DND-41 (cell line): ENCODE data around the gene GJB4.

ENCODE experiments used
- ATAC-seq: fragments of 200-7000 bp; cut with Tn5 transposase; 3 replicates; pipeline ENCODE4 v1.9.1; 2021; ENCODE audit warnings: low read depth; ENCODE audit not compliant: insufficient read depth
- DNase-seq: peaks from one replicate; pipeline ENCODE4 v3.0.0-alpha.2; 2020
- H2AFZ ChIP-seq: 2 replicates; pipeline ENCODE4 v1.6.0; 2012; ENCODE audit warnings: low read depth, low read length
- H3K27ac ChIP-seq: 2 replicates; pipeline ENCODE4 v1.5.1; 2012; ENCODE audit warnings: low read length, inconsistent platforms
- H3K27me3 ChIP-seq: fragments of 200-600 bp; sonication (generic); 2 replicates; pipeline ENCODE4 v1.6.0; 2012; ENCODE audit warnings: low read length, mild to moderate bottlenecking, inconsistent platforms; ENCODE audit not compliant: insufficient read depth, poor library complexity
- H3K36me3 ChIP-seq: 2 replicates; pipeline ENCODE4 v1.5.1; 2012; ENCODE audit warnings: low read length, inconsistent platforms; ENCODE audit not compliant: insufficient read depth
- H3K4me1 ChIP-seq: 2 replicates; pipeline ENCODE4 v1.5.1; 2012; ENCODE audit warnings: mild to moderate bottlenecking, low read length; ENCODE audit not compliant: insufficient read depth
- H3K4me2 ChIP-seq: 2 replicates; pipeline ENCODE4 v1.6.0; 2012; ENCODE audit warnings: mild to moderate bottlenecking, moderate library complexity, low read length, inconsistent platforms; ENCODE audit not compliant: insufficient read depth
- H3K4me3 ChIP-seq, 2 experiments: fragments of 200-600 bp in 1 of 2; shearing (Covaris generic) in 1 of 2; 2 replicates each; pipeline ENCODE4 v1.5.1; 2012 to 2016; ENCODE audit warnings: inconsistent platforms in 2 of 2, low read length in 2 of 2, mild to moderate bottlenecking in 2 of 2, low read depth in 1 of 2, moderate library complexity in 1 of 2
- H3K79me2 ChIP-seq: 2 replicates; pipeline ENCODE4 v1.6.0; 2012; ENCODE audit warnings: low read length, inconsistent platforms; ENCODE audit not compliant: insufficient read depth
- H3K9ac ChIP-seq: 2 replicates; pipeline ENCODE4 v1.6.0; 2012; ENCODE audit warnings: low read depth, mild to moderate bottlenecking, inconsistent platforms, low read length, moderate library complexity
- H3K9me3 ChIP-seq: 2 replicates; pipeline ENCODE4 v1.5.1; 2012; ENCODE audit warnings: low read length, moderate library complexity, mild to moderate bottlenecking, inconsistent platforms; ENCODE audit not compliant: insufficient read depth, severe bottlenecking
- H4K20me1 ChIP-seq: 2 replicates; pipeline ENCODE4 v1.6.0; 2012; ENCODE audit warnings: low read length; ENCODE audit not compliant: insufficient read depth
- CTCF ChIP-seq: IDR thresholded peaks from 2 replicates; pipeline ENCODE4 v1.5.1; 2012; ENCODE audit warnings: borderline replicate concordance, low read length, moderate library complexity, mild to moderate bottlenecking; ENCODE audit not compliant: poor library complexity, severe bottlenecking; ENCODE audit errors: extremely low read depth
- EZH2 ChIP-seq: IDR thresholded peaks from 3 replicates; pipeline ENCODE4 v1.6.1; 2012; ENCODE audit warnings: borderline replicate concordance, low read depth, mild to moderate bottlenecking, moderate library complexity, low read length, inconsistent platforms; ENCODE audit not compliant: severe bottlenecking

Gene GJB4

GRCh38 chr1:34779526-34779925, 20.0 kb downstream of the GJB4 start:
- ATAC-seq, result no peak

GRCh38 chr1:34779962-34780361, 20.4 kb downstream of the GJB4 start:
- no peaks in the 10 kb centered on the region for H3K36me3 ChIP-seq
- no peak overlapping the region for H3K4me2 ChIP-seq
- no peaks in the 10 kb centered on the region; the same call in 1 of the 2 replicates for H4K20me1 ChIP-seq
- H3K9ac ChIP-seq, result no peak overlapping the region
- H3K9me3 ChIP-seq, result no peaks in the 10 kb centered on the region
- DNase-seq (no peak), ATAC-seq (no peak)
- TF ChIP-seq EZH2, result no peak
- no peaks in the 10 kb centered on the region for H3K4me1 ChIP-seq
- no peaks in the 10 kb centered on the region for H3K79me2 ChIP-seq
- no peak overlapping the region for H3K4me3 ChIP-seq
- H3K27me3 ChIP-seq, result peaks cover 10% of the 10 kb centered on the region
- no peak overlapping the region for H2AFZ ChIP-seq
- H3K27ac ChIP-seq, result no peak overlapping the region

More at GRCh38 chr1:34779526-34779925, 20.0 kb downstream of the GJB4 start:
- Histone ChIP-seq H3K4me1 (no peaks in the 10 kb centered on the region), H3K9me3 (no peaks in the 10 kb centered on the region), H3K9ac (no peak overlapping the region), H4K20me1 (no peaks in the 10 kb centered on the region), H3K79me2 (no peaks in the 10 kb centered on the region), H3K27ac (no peak overlapping the region), H3K4me2 (no peak overlapping the region), H2AFZ (no peak overlapping the region), H3K27me3 (peaks cover 10% of the 10 kb centered on the region), H3K36me3 (no peaks in the 10 kb centered on the region), H3K4me3 (no peak overlapping the region)
- DNase-seq, result no peak
- no peak for TF ChIP-seq CTCF
- TF ChIP-seq EZH2, result no peak

GRCh38 chr1:34780528-34780927, 21.0 kb downstream of the GJB4 start:
- no peak overlapping the region for H3K4me3 ChIP-seq

More at GRCh38 chr1:34780528-34780927, 21.0 kb downstream of the GJB4 start:
- no peak overlapping the region for H3K4me2 ChIP-seq
- no peaks in the 10 kb centered on the region for H3K4me1 ChIP-seq
- H3K9me3 ChIP-seq, result no peaks in the 10 kb centered on the region
- no peak overlapping the region for H2AFZ ChIP-seq
- ATAC-seq (no peak), DNase-seq (no peak)
- H3K79me2 ChIP-seq, result no peaks in the 10 kb centered on the region
- H3K36me3 ChIP-seq, result no peaks in the 10 kb centered on the region
- no peaks in the 10 kb centered on the region; the same call in 1 of the 2 replicates for H4K20me1 ChIP-seq
- H3K27me3 ChIP-seq, result peaks cover 10% of the 10 kb centered on the region
- H3K9ac ChIP-seq, result no peak overlapping the region
- H3K27ac ChIP-seq, result no peak overlapping the region
- TF ChIP-seq EZH2 (no peak), CTCF (no peak)
